OCI-LY3 (cell line): Measurements from ENCODE around the gene PIK3IP1.

Source experiments
- CTCF ChIP-seq: fragments of 200-600, 300-600 bp; sonication (generic); IDR thresholded peaks from 2 replicates; pipeline ENCODE4 v1.5.1; 2014; ENCODE audit warnings: antibody characterized with exemption, low read length, low read depth
- EZH2phosphoT487 ChIP-seq: fragments of 200-600 bp; shearing (Covaris generic); IDR thresholded peaks from 2 replicates; pipeline ENCODE4 v1.6.1; 2018; ENCODE audit warnings: antibody characterized with exemption, mixed run types, low read depth

DNA sequence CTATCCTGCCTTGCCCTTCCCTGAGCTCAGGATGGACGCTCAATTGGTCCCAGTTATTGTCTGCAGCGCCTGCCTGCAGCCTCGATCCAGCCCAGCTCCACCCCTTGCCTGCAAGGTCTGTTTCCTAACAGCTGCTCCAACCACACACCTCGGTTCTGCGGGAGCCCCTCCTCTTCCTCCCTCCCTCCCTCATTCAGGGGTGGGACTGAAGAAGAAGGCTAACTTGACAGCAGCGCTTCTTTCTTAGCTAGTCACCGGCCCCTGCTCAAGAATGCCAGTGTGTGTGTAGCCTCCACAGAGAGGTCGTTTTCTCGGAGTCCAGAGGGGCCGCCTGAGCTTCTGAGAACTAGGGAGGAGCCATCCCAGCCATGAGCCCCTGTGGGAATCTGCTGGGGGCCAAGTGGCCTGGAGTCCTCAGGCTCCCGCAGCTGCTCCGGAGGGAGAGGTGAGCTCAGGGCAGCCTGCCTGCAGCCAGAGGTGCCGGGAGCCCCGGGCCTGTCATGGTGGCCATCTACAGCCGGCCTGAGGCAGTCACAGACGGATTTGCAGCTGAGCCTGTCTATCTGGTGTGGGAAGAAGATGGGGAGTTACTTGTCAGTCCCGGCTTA is 44.0 kb downstream of the PIK3IP1 start:
- no peak for TF ChIP-seq CTCF
- TF ChIP-seq EZH2phosphoT487: no peak
